Neutrophil (primary cell): ENCODE measurements around the gene FBN3.

ENCODE experiments used
- H3K27ac ChIP-seq: fragments of 200-600 bp; sonication (generic); 2 replicates; pipeline ENCODE4 v1.5.1; 2016; ENCODE audit warnings: mild to moderate bottlenecking, moderate library complexity
- H3K27me3 ChIP-seq: fragments of 200-600 bp; sonication (generic); 2 replicates; pipeline ENCODE4 v1.6.0; 2016; ENCODE audit warnings: mild to moderate bottlenecking
- H3K36me3 ChIP-seq: fragments of 200-600 bp; sonication (generic); 2 replicates; pipeline ENCODE4 v1.5.1; 2017
- H3K4me1 ChIP-seq, 2 experiments: fragments of 200-600 bp in 1 of 2; sonication (generic) in 1 of 2; 1 replicate in 1 of 2; 2 replicates in 1 of 2; pipeline versions ENCODE4 v1.5.1 to v1.6.1; 2013 to 2016; ENCODE audit warnings: low read depth in 1 of 2, low read length in 1 of 2, mild to moderate bottlenecking in 1 of 2, moderate library complexity in 1 of 2; ENCODE audit not compliant: control insufficient read depth in 1 of 2, insufficient read depth in 1 of 2
- H3K4me3 ChIP-seq, 2 experiments: fragments of 200-600 bp in 1 of 2; sonication (generic) in 1 of 2; 1 replicate in 1 of 2; 2 replicates in 1 of 2; pipeline ENCODE4 v1.5.1; 2013 to 2016; ENCODE audit warnings: low read depth in 1 of 2, low read length in 1 of 2, mild to moderate bottlenecking in 1 of 2, moderate library complexity in 1 of 2
- H3K9me3 ChIP-seq: fragments of 200-600 bp; sonication (generic); 2 replicates; pipeline ENCODE4 v1.5.1; 2016
- CTCF ChIP-seq: fragments of 200-600 bp; sonication (generic); IDR thresholded peaks from 2 replicates; pipeline ENCODE4 v1.5.1; 2016; ENCODE audit warnings: antibody characterized with exemption

FBN3 gene

GRCh38 chr19:8138201-8138600, 11.2 kb downstream of the FBN3 start:
- Histone ChIP-seq H3K4me1 (no peaks in the 10 kb centered on the region), H3K36me3 (no peaks in the 10 kb centered on the region), H3K27me3 (no peaks in the 10 kb centered on the region), H3K27ac (no peak overlapping the region), H3K9me3 (no peaks in the 10 kb centered on the region), H3K4me3 (no peak overlapping the region)
- TF ChIP-seq CTCF = no peak

- H3K4me3 ChIP-seq = no peak overlapping the region
- TF ChIP-seq CTCF = no peak
- H3K36me3 ChIP-seq = no peaks in the 10 kb centered on the region
- no peaks in the 10 kb centered on the region for H3K9me3 ChIP-seq
- H3K4me1 ChIP-seq = no peaks in the 10 kb centered on the region
- no peaks in the 10 kb centered on the region for H3K27me3 ChIP-seq
- no peak overlapping the region for H3K27ac ChIP-seq
Measured at GRCh38 chr19:8137425-8137824, 12.0 kb downstream of the FBN3 start.

GRCh38 chr19:8135946-8136618, 13.3 kb downstream of the FBN3 start:
- no peaks in the 10 kb centered on the region for H3K4me1 ChIP-seq
- no peak for TF ChIP-seq CTCF
- no peak overlapping the region for H3K4me3 ChIP-seq

GRCh38 chr19:8132858-8133458, 16.4 kb downstream of the FBN3 start:
- TF ChIP-seq CTCF = no peak
- no peaks in the 10 kb centered on the region for H3K9me3 ChIP-seq
- no peaks in the 10 kb centered on the region for H3K27me3 ChIP-seq
- H3K4me1 ChIP-seq = no peaks in the 10 kb centered on the region
- H3K36me3 ChIP-seq = no peaks in the 10 kb centered on the region
- no peak overlapping the region for H3K27ac ChIP-seq
- no peak overlapping the region for H3K4me3 ChIP-seq

More at GRCh38 chr19:8135946-8136618, 13.3 kb downstream of the FBN3 start:
- H3K27me3 ChIP-seq = no peaks in the 10 kb centered on the region
- no peaks in the 10 kb centered on the region for H3K9me3 ChIP-seq
- H3K36me3 ChIP-seq = no peaks in the 10 kb centered on the region
- H3K27ac ChIP-seq = no peak overlapping the region

GRCh38 chr19:8131517-8131916, 17.9 kb downstream of the FBN3 start:
- TF ChIP-seq CTCF = no peak
- Histone ChIP-seq H3K4me1 (no peaks in the 10 kb centered on the region), H3K27me3 (no peaks in the 10 kb centered on the region), H3K9me3 (no peaks in the 10 kb centered on the region), H3K27ac (no peak overlapping the region), H3K36me3 (no peaks in the 10 kb centered on the region), H3K4me3 (no peak overlapping the region)
